Mesothelial cell of epicardium (in vitro differentiated cells): ENCODE results near the gene TBCD. TPM values are rescaled to one million over a fixed set of nuclear protein-coding genes. Genes with fewer than 3 reads are reported as not detected.

Experiments
- DNase-seq, 2 experiments: peaks; one replicate each; pipeline ENCODE4 v3.0.0; 2021; ENCODE audit warnings: low spot score in 2 of 2; ENCODE audit not compliant: unreplicated experiment in 2 of 2
- H3K27ac Mint-ChIP-seq: 2 replicates; pipeline ENCODE4 v1.8.0; 2021; ENCODE audit warnings: mixed read lengths
- H3K27me3 Mint-ChIP-seq: 2 replicates; pipeline ENCODE4 v1.8.0; 2021; ENCODE audit warnings: low read depth, mixed read lengths
- H3K36me3 Mint-ChIP-seq: 2 replicates; pipeline ENCODE4 v1.8.0; 2021; ENCODE audit warnings: mixed read lengths
- H3K4me1 Mint-ChIP-seq: 2 replicates; pipeline ENCODE4 v1.8.0; 2021; ENCODE audit warnings: mixed read lengths
- H3K4me3 Mint-ChIP-seq: 2 replicates; pipeline ENCODE4 v1.8.0; 2021; ENCODE audit warnings: mild to moderate bottlenecking, moderate library complexity, mixed read lengths
- H3K9me3 Mint-ChIP-seq: 2 replicates; pipeline ENCODE4 v1.8.0; 2021; ENCODE audit warnings: mixed read lengths
- CTCF ChIP-seq: fragments of 200-600 bp; sonication (generic); IDR thresholded peaks from one replicate; pipeline ENCODE4 v1.5.0; 2021; ENCODE audit warnings: antibody characterized with exemption; ENCODE audit not compliant: unreplicated experiment
- total RNA-seq: library from RNA; stranded (reverse); gene quantifications from 3 replicates; pipeline ENCODE4 v1.2.1, GENCODE V29; 2021

The TBCD gene
- total RNA-seq, 1 donor from 2014 or later, result 117 TPM

GRCh38 chr17:82869536-82869935, 117.7 kb downstream of the TBCD start:
- Mint-ChIP-seq H3K4me3 (no peak overlapping the region), H3K27ac (no peak overlapping the region), H3K9me3 (no peaks in the 10 kb centered on the region), H3K27me3 (no peaks in the 10 kb centered on the region), H3K36me3 (peaks cover 15% of the 10 kb centered on the region), H3K4me1 (peaks cover 36% of the 10 kb centered on the region)
- TF ChIP-seq CTCF, result no peak
- DNase-seq, result no peak

GRCh38 chr17:82870091-82870491, 118.2 kb downstream of the TBCD start:
- no peak for DNase-seq
- Mint-ChIP-seq H3K27ac (no peak overlapping the region), H3K4me3 (no peak overlapping the region), H3K9me3 (no peaks in the 10 kb centered on the region), H3K27me3 (no peaks in the 10 kb centered on the region), H3K36me3 (peaks cover 15% of the 10 kb centered on the region), H3K4me1 (peaks cover 38% of the 10 kb centered on the region)
- no peak for TF ChIP-seq CTCF

- H3K36me3 Mint-ChIP-seq, result peaks cover 15% of the 10 kb centered on the region
- DNase-seq, result no peak
- no peak overlapping the region for H3K4me3 Mint-ChIP-seq
- TF ChIP-seq CTCF, result no peak
- no peak overlapping the region for H3K27ac Mint-ChIP-seq
- H3K27me3 Mint-ChIP-seq, result no peaks in the 10 kb centered on the region
- H3K9me3 Mint-ChIP-seq, result no peaks in the 10 kb centered on the region
- H3K4me1 Mint-ChIP-seq, result peaks cover 38% of the 10 kb centered on the region
Measured at GRCh38 chr17:82870541-82870940, 118.7 kb downstream of the TBCD start.

- H3K27me3 Mint-ChIP-seq, result no peaks in the 10 kb centered on the region
- no peak for TF ChIP-seq CTCF
- no peak overlapping the region for H3K27ac Mint-ChIP-seq
- no peaks in the 10 kb centered on the region for H3K9me3 Mint-ChIP-seq
- no peak overlapping the region for H3K4me3 Mint-ChIP-seq
- DNase-seq, result no peak
- H3K36me3 Mint-ChIP-seq, result peaks cover 15% of the 10 kb centered on the region
- peaks cover 37% of the 10 kb centered on the region for H3K4me1 Mint-ChIP-seq
Measured at GRCh38 chr17:82871056-82871775, 119.4 kb downstream of the TBCD start.

- no peak for TF ChIP-seq CTCF
Measured at GRCh38 chr17:82871776-82872561, 120.1 kb downstream of the TBCD start.

More at GRCh38 chr17:82871776-82872561, 120.1 kb downstream of the TBCD start:
- peaks cover 38% of the 10 kb centered on the region for H3K4me1 Mint-ChIP-seq
- no peak for DNase-seq
- H3K27ac Mint-ChIP-seq, result no peak overlapping the region
- H3K27me3 Mint-ChIP-seq, result no peaks in the 10 kb centered on the region
- no peak overlapping the region for H3K4me3 Mint-ChIP-seq
- peaks cover 15% of the 10 kb centered on the region for H3K36me3 Mint-ChIP-seq
- H3K9me3 Mint-ChIP-seq, result no peaks in the 10 kb centered on the region
